ENCODE data around the gene PGM2L1.
A peak's percentile ranks its signal among the peaks of the same experiment; 100 is the strongest.
"Not testable (repeated sequence)": the region's sequence is repeated elsewhere in the genome, so short reads cannot be mapped to it uniquely, and the experiment has no call there.

The PGM2L1 gene

GRCh38 chr11:74332291-74332690, 65.9 kb downstream of the PGM2L1 start:
- no peak for DNase-seq

DNA sequence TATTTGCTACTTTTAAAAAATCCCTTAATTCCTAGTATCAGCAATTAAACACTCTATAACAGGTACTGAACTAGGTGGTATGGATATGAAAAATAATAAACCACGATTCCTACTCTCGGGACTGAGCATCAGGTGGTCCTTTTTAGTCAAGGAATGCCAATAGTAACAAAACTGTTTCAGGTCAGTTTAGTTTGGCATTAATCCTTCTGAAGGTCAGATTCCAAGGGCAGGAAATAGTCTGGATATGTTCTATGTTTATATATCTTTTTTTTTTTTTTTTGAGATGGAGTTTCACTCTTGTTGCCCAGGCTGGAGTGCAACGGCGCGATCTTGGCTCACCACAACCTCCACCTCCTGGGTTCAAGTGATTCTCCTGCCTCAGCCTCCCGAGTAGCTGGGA, 67.2 kb downstream of the PGM2L1 start:
- not testable (repeated sequence) for DNase-seq

DNA sequence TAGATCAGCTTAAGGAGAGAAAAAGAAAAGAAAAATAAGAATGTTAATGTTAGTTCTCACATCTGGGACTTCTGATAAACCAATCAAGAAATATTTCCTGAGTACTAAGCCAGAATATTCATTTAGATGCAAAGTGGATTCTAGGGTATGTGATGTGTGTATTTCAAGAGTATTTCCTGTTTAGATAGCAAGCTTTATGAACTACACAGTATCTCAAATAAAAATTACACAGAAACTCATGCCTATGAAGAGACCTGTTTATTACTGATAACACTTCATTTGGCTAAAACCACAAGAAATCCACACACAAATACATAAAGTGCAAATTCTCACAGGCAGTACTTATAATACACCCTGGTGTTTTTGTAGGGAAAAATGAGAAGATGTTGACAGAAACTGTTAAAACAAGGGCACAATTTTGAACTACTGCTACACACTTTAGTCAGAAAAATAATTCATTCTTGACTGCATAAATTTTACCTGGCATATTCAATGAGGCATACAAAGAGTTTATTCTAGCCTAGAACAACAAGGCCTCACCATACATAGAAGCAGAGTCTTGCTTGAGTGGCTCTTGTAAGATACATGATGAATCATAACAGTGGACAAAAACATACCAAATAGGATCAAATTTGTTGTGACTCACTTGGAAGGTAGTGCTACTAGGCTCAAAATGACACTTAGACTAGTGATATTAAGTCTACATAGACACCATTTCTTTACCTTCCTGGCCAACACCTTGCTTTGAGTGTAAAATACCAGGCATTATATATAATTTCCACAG, 68.0 kb downstream of the PGM2L1 start:
- no peak for DNase-seq

- DNase-seq = no peak
Measured at GRCh38 chr11:74327076-74327475, 71.2 kb downstream of the PGM2L1 start.

GRCh38 chr11:74326665-74327064, 71.6 kb downstream of the PGM2L1 start:
- no peak for DNase-seq

- no peak for DNase-seq
Measured at GRCh38 chr11:74325649-74326645, 72.3 kb downstream of the PGM2L1 start.

DNA sequence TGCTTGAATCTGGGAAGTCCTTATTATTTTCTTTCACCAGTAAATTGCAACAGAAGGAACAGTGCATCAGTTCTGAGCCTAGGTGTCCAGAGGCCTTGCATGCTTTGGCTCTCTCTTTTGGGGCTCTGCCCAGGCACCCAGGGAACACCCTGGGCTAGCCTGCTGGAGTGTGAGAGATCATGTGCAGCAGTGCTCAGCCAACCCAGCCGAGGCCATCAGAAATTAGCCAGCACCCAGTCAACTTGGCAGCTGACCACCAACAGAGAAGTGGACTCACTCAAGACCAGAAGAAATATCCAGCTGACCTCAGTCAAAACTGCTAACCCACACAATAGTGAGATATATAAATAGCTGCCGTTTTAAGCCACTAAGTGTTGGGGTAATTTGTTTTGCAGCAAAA, 75.6 kb downstream of the PGM2L1 start:
- no peak for DNase-seq

GRCh38 chr11:74321487-74322188, 76.6 kb downstream of the PGM2L1 start:
- DNase-seq = no peak

DNA sequence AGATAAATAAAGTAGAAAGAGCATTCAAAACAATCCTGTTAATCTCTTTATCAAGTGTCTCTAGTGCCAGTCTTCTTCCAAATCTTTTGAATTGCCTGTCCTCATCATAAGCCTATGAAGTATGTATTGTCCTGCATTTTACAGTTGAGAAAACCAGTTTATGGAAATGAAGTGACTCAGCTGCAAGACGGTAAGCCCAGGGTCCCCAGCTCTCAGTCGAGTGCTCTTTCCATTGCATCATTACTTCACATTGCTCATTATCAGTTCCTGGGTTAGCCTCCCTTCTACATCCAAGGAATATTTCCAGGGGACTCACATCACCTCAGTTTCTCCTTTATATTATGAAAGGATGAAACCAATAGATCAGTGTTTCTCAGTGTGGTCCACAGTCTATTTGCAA, 77.7 kb downstream of the PGM2L1 start:
- no peak for DNase-seq

DNA sequence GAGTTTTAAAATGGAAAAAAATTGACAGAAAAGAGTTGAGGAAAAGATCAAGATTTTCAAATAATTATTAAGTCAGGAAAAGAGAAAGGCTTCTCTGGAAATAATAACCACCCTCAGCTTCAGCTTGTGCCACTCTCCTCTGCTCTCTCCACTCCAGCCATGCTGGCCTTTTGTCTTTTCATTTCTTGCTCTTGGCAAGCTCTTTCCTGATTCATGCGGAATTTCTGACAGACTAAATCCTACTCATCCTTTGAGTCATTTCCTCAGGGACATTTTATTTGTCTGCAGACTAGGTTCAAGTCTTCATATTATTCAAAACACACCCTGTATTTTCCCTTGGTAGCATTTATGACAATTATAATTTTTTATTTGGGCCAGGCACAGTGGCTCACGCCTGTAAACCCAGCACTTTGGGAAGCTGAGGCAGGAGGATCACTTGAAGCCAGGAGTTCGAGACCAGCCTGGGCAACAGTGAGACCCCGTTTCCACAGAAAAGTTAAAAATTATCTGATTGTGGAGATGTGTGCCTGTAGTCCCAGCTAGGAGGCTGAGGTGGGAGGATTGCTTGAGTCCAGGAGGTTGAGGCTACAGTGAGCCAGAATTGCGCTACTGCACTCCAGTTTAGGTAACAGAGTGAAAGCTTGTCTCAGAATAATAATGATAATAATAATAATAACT, 79.0 kb downstream of the PGM2L1 start:
- DNase-seq = no peak

- DNase-seq = no peak
Measured at GRCh38 chr11:74318241-74318932, 79.8 kb downstream of the PGM2L1 start.

DNA sequence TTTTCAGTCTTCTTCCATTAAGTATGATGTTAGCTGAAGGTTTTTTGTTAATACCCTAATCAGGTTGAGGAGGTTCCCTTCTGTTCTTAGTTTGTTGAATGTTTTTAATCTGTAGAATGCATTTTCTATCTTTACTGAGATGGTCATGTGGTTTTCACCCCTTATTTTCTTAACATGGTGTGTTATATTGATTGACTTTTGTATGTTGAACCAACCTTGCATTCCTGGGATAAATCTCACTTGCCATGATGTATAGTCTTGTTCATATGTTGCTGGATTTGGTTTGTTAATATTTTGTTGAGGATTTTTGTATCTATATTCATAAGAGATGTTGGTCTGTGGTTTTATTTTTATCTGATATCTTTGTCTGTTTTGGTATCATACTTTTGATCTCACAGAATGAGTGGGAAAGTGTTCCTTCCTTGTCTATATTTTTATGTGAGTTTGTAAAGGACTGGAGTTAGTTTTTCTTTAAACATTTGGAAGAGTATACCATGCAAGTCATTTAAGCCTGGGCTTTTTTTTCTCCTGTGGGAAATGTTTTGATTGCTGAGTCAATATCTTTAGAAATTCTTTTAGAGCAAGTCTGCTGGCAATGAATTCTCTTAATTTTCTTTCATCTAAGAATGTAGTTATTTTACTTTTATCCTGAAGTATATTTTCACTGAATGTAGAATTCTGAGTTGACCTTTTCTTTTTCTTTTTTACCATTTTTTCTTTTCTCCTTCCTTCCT, 81.3 kb downstream of the PGM2L1 start:
- no peak for DNase-seq

DNA sequence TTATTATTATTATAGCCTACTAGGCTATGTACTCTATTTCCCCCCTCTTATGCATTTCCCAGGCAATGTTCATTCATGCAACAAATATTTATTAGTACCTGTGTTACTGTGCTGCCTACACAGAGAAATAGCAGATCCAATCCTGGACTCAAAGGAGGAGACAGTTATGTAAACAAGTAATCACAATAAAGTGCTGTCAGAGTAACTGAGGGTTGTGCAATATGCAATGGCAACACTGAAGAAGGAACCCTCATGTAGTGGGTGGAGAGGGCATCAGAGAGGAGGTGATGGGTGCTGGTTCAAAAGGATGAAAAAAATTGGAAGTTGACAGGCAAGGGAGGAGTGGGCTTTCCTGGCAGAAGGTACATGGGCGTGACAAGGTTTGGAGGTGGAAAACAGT, 85.9 kb downstream of the PGM2L1 start:
- no peak for DNase-seq

GRCh38 chr11:74311352-74311926, 86.8 kb downstream of the PGM2L1 start, which contains the start of gene P4HA3:
P4HA3 (minus strand) TSS chr11:74311640; CDS start chr11:74311611, 29 bp downstream.
- DNase-seq = peak; percentile 18 to 24

- DNase-seq = no peak
Measured at GRCh38 chr11:74310857-74311256, 87.4 kb downstream of the PGM2L1 start.

GRCh38 chr11:74307434-74307833, 90.8 kb downstream of the PGM2L1 start:
- no peak for DNase-seq

DNA sequence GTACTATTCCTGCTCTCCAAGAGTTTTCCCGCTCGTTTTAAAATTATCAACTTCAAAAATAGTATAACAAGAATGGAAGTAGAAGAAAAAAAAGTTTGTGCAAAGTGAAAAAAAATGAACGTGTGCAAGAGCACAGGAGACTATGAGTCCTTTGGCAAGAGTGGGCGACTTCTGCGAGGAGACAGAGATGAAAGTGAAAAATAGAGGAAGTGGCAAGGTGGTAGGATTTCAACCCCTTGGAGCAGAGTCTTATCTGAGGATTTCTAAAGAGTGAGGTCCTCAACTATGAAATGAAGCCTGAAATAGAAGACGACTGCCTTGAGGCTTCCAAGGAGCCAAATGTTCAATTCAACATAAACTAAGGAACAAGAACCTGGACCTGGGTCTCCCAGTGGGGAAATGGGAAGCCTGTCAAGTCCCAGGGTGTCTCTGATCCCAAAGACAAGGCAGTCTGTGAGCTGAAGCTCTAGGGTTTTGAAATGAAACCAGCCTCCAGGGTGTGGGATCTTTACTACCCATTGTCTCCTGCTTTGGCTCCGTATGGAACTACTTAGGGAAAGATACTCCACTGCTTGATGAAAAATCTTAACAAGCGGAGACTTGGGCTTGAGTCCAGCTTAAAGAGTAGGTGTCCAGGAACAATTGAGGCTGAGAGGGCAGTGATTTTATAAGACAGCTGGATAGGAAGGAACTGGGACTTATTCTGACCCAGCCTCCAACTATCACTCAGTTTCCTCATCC, 91.6 kb downstream of the PGM2L1 start:
- no peak for DNase-seq

GRCh38 chr11:74299015-74299414, 99.2 kb downstream of the PGM2L1 start:
- DNase-seq = no peak

DNA sequence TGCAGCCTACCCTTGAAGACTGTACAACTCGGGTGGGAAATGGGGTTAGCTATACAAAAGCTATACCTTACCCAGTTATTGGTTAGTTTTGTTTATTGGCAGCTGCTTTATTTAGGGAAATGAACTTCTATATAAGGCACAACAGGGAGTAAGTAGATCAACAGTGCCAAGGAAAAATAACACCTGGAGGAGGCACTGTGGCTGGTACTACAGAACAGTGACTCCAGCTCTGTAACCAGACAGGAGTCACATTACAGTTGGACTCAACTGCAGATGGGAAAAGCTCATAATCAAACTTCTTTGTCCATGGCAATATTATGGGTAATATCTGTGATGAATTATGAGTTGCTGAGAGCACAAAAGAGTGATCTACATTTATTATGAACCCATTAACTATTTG, 100.7 kb downstream of the PGM2L1 start:
- DNase-seq = no peak

- DNase-seq = no peak
Measured at GRCh38 chr11:74288911-74289310, 109.3 kb downstream of the PGM2L1 start.

Data from activated CD4-positive, alpha-beta T cell treated with anti-CD3 and anti-CD28 coated beads, Interleukin-2, amount 50 U/mL, for 4 hours (primary cell).